Endometrial microvascular endothelial cells (primary cell): Measurements from ENCODE around the gene CSMD2. TPM values are rescaled to one million over a fixed set of nuclear protein-coding genes. Genes with fewer than 3 reads are reported as not detected.

Source experiments
- in situ Hi-C: cut with HindIII; loops from 2 replicates; pipeline ENCODE4 v1.10.0; 2017; ENCODE audit warnings: low sequenced_read_pairs, low pct_unique_long_range_greater_than_20kb; ENCODE audit errors: inconsistent ontology term
- total RNA-seq: library from RNA; depleted of rRNA; stranded (reverse); fragments of >200 nt; gene quantifications from one replicate; pipeline ENCODE4 v1.2.3, GENCODE V29; 2015; ENCODE audit errors: inconsistent ontology term

Gene CSMD2
- total RNA-seq, 1 donor from 2014 or later, result 0.28 TPM

GRCh38 chr1:33697816-33698215 is 467.2 kb downstream of the CSMD2 start:
- in situ Hi-C loops, result no loop called here

- in situ Hi-C loops, result no loop called here
Observed at GRCh38 chr1:33696962-33697361, 468.1 kb downstream of the CSMD2 start.

- in situ Hi-C loops, result no loop called here
Observed at GRCh38 chr1:33696311-33696710, 468.7 kb downstream of the CSMD2 start.

- in situ Hi-C loops, result no loop called here
Observed at GRCh38 chr1:33692206-33693188, 472.5 kb downstream of the CSMD2 start.

GRCh38 chr1:33687000-33687399 is 478.0 kb downstream of the CSMD2 start:
- in situ Hi-C loops, result no loop called here

GRCh38 chr1:33686551-33686950 is 478.5 kb downstream of the CSMD2 start:
- in situ Hi-C loops, result no loop called here

- in situ Hi-C loops, result no loop called here
Observed at GRCh38 chr1:33685256-33685655, 479.8 kb downstream of the CSMD2 start.

GRCh38 chr1:33684396-33685179 is 480.4 kb downstream of the CSMD2 start:
- in situ Hi-C loops, result no loop called here

- in situ Hi-C loops, result no loop called here
Observed at GRCh38 chr1:33683913-33684312, 481.1 kb downstream of the CSMD2 start.

GRCh38 chr1:33682371-33682770 is 482.7 kb downstream of the CSMD2 start:
- in situ Hi-C loops, result no loop called here

GRCh38 chr1:33680281-33680840 is 484.7 kb downstream of the CSMD2 start:
- in situ Hi-C loops, result no loop called here

- in situ Hi-C loops, result no loop called here
Observed at GRCh38 chr1:33670567-33670966, 494.5 kb downstream of the CSMD2 start.

- in situ Hi-C loops, result no loop called here
Observed at GRCh38 chr1:33668695-33669094, 496.3 kb downstream of the CSMD2 start.

GRCh38 chr1:33667386-33668282 is 497.4 kb downstream of the CSMD2 start:
- in situ Hi-C loops, result no loop called here

- in situ Hi-C loops, result no loop called here
Observed at GRCh38 chr1:33666616-33667015, 498.4 kb downstream of the CSMD2 start.

- in situ Hi-C loops, result no loop called here
Observed at GRCh38 chr1:33661811-33662454, 503.1 kb downstream of the CSMD2 start.

- in situ Hi-C loops, result no loop called here
Observed at GRCh38 chr1:33660956-33661355, 504.1 kb downstream of the CSMD2 start.

- in situ Hi-C loops, result no loop called here
Observed at GRCh38 chr1:33660244-33660643, 504.8 kb downstream of the CSMD2 start.
